Keratinocyte (primary cell): ENCODE results near the gene ERCC3.

ENCODE experiments used
- CTCF ChIP-seq, 3 experiments: IDR thresholded peaks in 1 of 3; conservative IDR thresholded peaks in 1 of 3; optimal IDR thresholded peaks in 1 of 3; 2 replicates in 2 of 3; 3 replicates in 1 of 3; pipeline versions ENCODE3 to v1.5.1; 2011; ENCODE audit warnings: low read length in 3 of 3, mild to moderate bottlenecking in 3 of 3, moderate library complexity in 2 of 3, control low read depth in 1 of 3, inconsistent platforms in 1 of 3; ENCODE audit not compliant: insufficient read depth in 2 of 3; ENCODE audit errors: extremely low read depth in 1 of 3
- EZH2 ChIP-seq: IDR thresholded peaks from one replicate; pipeline ENCODE4 v1.6.1; 2012; ENCODE audit warnings: inconsistent platforms, mild to moderate bottlenecking, low read length, moderate library complexity

- TF ChIP-seq CTCF (optimal IDR thresholded peaks at IDR 0.05 in 1 of 3, IDR thresholded peaks at IDR 0.05 in 1 of 3, conservative IDR thresholded peaks at IDR 0.05 in 1 of 3; ENCODE audit: extremely low read depth in 1 of 3, insufficient read depth in 2 of 3, low read length in 3 of 3) (no peak), EZH2 (no peak)
Observed at GRCh38 chr2:127228102-127228501, 65.8 kb downstream of the ERCC3 start.
